Effector memory CD8-positive, alpha-beta T cell (primary cell): Measurements from ENCODE around the gene SLAMF9.

Source experiments
- ATAC-seq: fragments of 150-1000 bp; cut with Tn5 transposase; replicated peaks from 2 replicates; pipeline ENCODE4 v1.10.0; 2021; ENCODE audit warnings: mild to moderate bottlenecking, moderate library complexity
- DNase-seq, 3 experiments: peaks; one replicate each; pipeline ENCODE4 v3.0.0; 2021
- H3K27ac Mint-ChIP-seq, 2 donors: one replicate each; pipeline ENCODE4 v1.8.0; 2022; ENCODE audit warnings: mild to moderate bottlenecking in 2 of 2, mixed read lengths in 2 of 2, moderate library complexity in 2 of 2
- H3K27me3 Mint-ChIP-seq, 2 donors: one replicate each; pipeline ENCODE4 v1.8.0; 2022; ENCODE audit warnings: mixed read lengths in 2 of 2
- H3K36me3 Mint-ChIP-seq: one replicate; pipeline ENCODE4 v1.8.0; 2022; ENCODE audit warnings: mild to moderate bottlenecking, moderate library complexity, mixed read lengths; ENCODE audit not compliant: insufficient read depth
- H3K4me1 Mint-ChIP-seq, 2 donors: one replicate each; pipeline ENCODE4 v1.8.0; 2022; ENCODE audit warnings: low read depth in 2 of 2, mixed read lengths in 2 of 2
- H3K4me3 Mint-ChIP-seq, 2 donors: one replicate each; pipeline ENCODE4 v1.8.0; 2022; ENCODE audit warnings: mild to moderate bottlenecking in 2 of 2, mixed read lengths in 2 of 2, moderate library complexity in 2 of 2
- H3K9me3 Mint-ChIP-seq, 2 donors: one replicate each; pipeline ENCODE4 v1.8.0; 2022; ENCODE audit warnings: mixed read lengths in 2 of 2

The SLAMF9 gene

GRCh38 chr1:159985473-159985872 is 31.4 kb upstream of the SLAMF9 start:
- no peak for ATAC-seq
- no peak overlapping the region for H3K27ac Mint-ChIP-seq
- H3K36me3 Mint-ChIP-seq, result no peaks in the 10 kb centered on the region
- H3K27me3 Mint-ChIP-seq, result peaks cover 58 to 70% of the 10 kb centered on the region in 2 donors
- no peak for DNase-seq
- no peak overlapping the region for H3K4me3 Mint-ChIP-seq
- no peaks in the 10 kb centered on the region for H3K4me1 Mint-ChIP-seq
- H3K9me3 Mint-ChIP-seq, result no peaks in the 10 kb centered on the region

DNA sequence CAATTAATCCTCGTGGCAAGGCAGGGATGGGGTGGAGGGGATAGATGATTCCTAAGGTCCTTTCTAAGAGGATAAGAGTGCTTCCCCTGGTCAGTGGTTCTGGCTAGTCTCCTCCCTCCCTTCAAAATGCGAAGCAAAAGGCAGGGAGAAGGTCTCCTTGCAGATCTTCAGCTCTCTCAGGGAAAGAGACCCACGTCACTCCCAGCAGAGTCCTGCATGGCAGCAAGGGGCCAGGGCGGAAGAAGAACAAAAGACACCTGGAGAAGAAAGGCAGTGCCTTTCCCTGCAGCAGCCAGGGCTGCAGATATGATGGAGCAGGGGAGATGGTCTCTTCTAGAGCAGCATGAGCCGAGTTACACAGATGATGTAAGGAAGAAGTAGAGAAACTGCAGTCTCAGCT is 29.6 kb upstream of the SLAMF9 start:
- DNase-seq (no peak), ATAC-seq (no peak)
- Mint-ChIP-seq H3K4me1 (no peaks in the 10 kb centered on the region), H3K4me3 (no peak overlapping the region), H3K27ac (no peak overlapping the region), H3K9me3 (no peaks in the 10 kb centered on the region), H3K27me3 (peaks cover 61 to 84% of the 10 kb centered on the region in 2 donors), H3K36me3 (no peaks in the 10 kb centered on the region)

DNA sequence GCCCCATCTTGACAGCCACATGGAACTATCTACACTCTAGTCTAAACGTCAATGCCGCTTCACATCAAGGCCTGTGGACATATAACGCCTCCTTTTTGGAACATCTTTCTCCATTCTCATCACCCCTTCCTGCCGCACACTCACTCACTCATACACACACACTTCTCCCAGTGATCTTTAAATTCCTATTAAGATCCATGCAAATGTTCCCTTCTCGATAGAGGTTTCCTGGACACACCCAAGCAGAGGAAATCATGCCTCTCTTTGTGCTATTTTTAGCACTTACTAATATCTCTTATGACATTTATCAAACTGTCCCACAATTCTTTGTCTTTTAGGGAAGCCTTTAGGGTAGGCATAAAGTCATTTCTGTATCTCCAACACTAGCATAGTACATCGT is 28.2 kb upstream of the SLAMF9 start:
- no peaks in the 10 kb centered on the region for H3K9me3 Mint-ChIP-seq
- ATAC-seq, result no peak
- H3K4me3 Mint-ChIP-seq, result no peak overlapping the region
- no peak for DNase-seq
- H3K4me1 Mint-ChIP-seq, result no peaks in the 10 kb centered on the region
- H3K27ac Mint-ChIP-seq, result no peak overlapping the region
- no peaks in the 10 kb centered on the region for H3K36me3 Mint-ChIP-seq
- peaks cover 60 to 80% of the 10 kb centered on the region in 2 donors for H3K27me3 Mint-ChIP-seq

DNA sequence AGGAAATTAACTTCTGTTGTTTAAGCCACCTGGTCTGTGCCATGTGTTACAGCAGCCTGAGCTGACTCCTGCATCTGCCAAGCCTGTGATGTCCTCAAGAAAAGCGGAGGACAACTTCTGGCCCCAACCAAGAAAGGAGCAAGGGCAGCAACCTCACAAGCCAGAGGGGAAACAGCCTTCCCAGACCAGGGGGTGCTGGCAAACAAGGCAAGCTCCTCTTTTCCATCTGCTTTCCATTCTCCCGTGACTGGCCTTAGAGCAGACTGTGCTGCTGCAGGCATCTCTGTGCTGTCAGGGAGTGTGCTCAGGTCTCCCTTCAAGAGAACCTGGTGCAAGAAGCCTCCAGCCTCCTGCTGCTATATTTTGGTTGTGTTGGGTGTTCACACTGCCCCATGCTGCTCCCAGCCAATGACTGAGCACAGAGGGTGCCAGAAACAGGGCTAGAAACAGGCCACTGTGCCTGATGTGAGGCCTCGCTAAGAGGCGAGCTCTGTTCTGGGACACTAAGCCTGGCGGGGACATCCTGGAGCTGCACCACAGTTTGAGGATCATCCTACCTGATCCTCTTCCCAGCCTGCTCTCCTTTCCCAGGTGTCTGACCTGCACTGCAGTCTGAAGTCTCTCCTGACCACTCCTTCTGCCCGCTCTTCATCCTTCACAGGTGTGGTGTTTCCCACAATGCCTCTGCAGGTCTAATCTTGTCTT is 27.5 kb upstream of the SLAMF9 start:
- Mint-ChIP-seq H3K4me3 (no peak overlapping the region), H3K36me3 (no peaks in the 10 kb centered on the region), H3K27ac (no peak overlapping the region), H3K9me3 (no peaks in the 10 kb centered on the region), H3K27me3 (peaks cover 62 to 80% of the 10 kb centered on the region in 2 donors), H3K4me1 (no peaks in the 10 kb centered on the region)
- DNase-seq (no peak), ATAC-seq (no peak)

GRCh38 chr1:159980786-159981185 is 26.7 kb upstream of the SLAMF9 start:
- no peaks in the 10 kb centered on the region for H3K36me3 Mint-ChIP-seq
- H3K4me1 Mint-ChIP-seq, result no peaks in the 10 kb centered on the region
- DNase-seq (no peak), ATAC-seq (no peak)
- H3K4me3 Mint-ChIP-seq, result no peak overlapping the region
- no peaks in the 10 kb centered on the region for H3K9me3 Mint-ChIP-seq
- peaks cover 62 to 74% of the 10 kb centered on the region in 2 donors for H3K27me3 Mint-ChIP-seq
- no peak overlapping the region for H3K27ac Mint-ChIP-seq

DNA sequence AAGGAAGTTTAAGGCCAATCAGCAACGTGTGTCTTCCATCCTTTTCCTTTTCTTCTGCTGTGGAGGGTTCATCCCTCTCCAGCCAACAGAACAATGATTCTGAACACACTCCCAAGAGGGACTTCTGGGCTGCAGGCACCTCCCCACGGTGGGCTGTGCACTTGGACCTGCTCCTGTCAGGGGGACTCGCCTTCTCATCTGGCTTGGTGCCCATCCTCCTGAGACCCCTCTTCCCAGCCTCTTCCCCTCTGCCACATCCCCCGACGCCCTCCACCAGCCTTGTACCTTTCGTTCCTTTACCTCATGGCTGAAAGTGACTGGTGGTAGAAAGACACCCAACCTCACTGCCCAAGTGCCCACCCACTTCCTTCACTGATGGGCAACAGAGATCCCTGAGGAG is 26.0 kb upstream of the SLAMF9 start:
- H3K27ac Mint-ChIP-seq, result no peak overlapping the region
- ATAC-seq (no peak), DNase-seq (no peak)
- H3K4me1 Mint-ChIP-seq, result no peaks in the 10 kb centered on the region
- no peaks in the 10 kb centered on the region for H3K36me3 Mint-ChIP-seq
- no peak overlapping the region for H3K4me3 Mint-ChIP-seq
- H3K9me3 Mint-ChIP-seq, result no peaks in the 10 kb centered on the region
- H3K27me3 Mint-ChIP-seq, result peaks cover 57 to 67% of the 10 kb centered on the region in 2 donors

DNA sequence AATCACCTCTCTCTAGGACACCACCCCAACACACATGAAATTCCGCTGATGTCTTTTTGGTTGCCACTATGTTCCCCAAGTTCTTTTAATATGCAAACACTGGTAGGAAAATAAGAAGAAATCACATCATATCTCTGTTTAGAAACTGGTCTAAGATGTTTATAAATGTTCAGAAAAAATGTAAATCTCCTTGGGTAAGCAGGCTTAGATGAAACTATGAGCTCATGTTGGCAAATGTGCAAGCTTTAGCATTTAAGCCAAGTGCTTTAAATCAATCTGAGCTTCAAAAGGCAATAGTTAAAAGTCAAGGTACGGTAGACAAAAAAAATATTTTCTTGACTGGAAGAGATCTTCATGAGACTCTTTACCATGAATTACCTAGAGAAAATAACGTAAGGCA is 25.2 kb upstream of the SLAMF9 start:
- Mint-ChIP-seq H3K4me1 (no peaks in the 10 kb centered on the region), H3K27ac (no peak overlapping the region), H3K9me3 (no peaks in the 10 kb centered on the region), H3K4me3 (no peak overlapping the region), H3K36me3 (no peaks in the 10 kb centered on the region), H3K27me3 (peaks cover 53 to 64% of the 10 kb centered on the region in 2 donors)
- DNase-seq, result no peak
- ATAC-seq, result no peak

- ATAC-seq (no peak), DNase-seq (no peak)
- Mint-ChIP-seq H3K27ac (no peak overlapping the region), H3K27me3 (peaks cover 43 to 52% of the 10 kb centered on the region in 2 donors), H3K4me1 (no peaks in the 10 kb centered on the region), H3K4me3 (no peak overlapping the region), H3K36me3 (no peaks in the 10 kb centered on the region), H3K9me3 (no peaks in the 10 kb centered on the region)
These were observed 24.0 kb upstream of the SLAMF9 start for GRCh38 chr1:159978107-159978398.

- no peak overlapping the region for H3K27ac Mint-ChIP-seq
- H3K27me3 Mint-ChIP-seq, result peaks cover 40 to 50% of the 10 kb centered on the region in 2 donors
- H3K4me1 Mint-ChIP-seq, result no peaks in the 10 kb centered on the region
- no peak for DNase-seq
- no peak for ATAC-seq
- no peak overlapping the region for H3K4me3 Mint-ChIP-seq
- no peaks in the 10 kb centered on the region for H3K36me3 Mint-ChIP-seq
- H3K9me3 Mint-ChIP-seq, result no peaks in the 10 kb centered on the region
These were observed 23.5 kb upstream of the SLAMF9 start for GRCh38 chr1:159977364-159978106.

GRCh38 chr1:159974350-159974965 is 20.4 kb upstream of the SLAMF9 start:
- no peaks in the 10 kb centered on the region for H3K36me3 Mint-ChIP-seq
- peaks cover 24 to 41% of the 10 kb centered on the region in 2 donors for H3K27me3 Mint-ChIP-seq
- ATAC-seq, result no peak
- H3K4me3 Mint-ChIP-seq, result no peak overlapping the region
- no peak for DNase-seq
- no peaks in the 10 kb centered on the region for H3K9me3 Mint-ChIP-seq
- no peaks in the 10 kb centered on the region for H3K4me1 Mint-ChIP-seq
- H3K27ac Mint-ChIP-seq, result no peak overlapping the region

DNA sequence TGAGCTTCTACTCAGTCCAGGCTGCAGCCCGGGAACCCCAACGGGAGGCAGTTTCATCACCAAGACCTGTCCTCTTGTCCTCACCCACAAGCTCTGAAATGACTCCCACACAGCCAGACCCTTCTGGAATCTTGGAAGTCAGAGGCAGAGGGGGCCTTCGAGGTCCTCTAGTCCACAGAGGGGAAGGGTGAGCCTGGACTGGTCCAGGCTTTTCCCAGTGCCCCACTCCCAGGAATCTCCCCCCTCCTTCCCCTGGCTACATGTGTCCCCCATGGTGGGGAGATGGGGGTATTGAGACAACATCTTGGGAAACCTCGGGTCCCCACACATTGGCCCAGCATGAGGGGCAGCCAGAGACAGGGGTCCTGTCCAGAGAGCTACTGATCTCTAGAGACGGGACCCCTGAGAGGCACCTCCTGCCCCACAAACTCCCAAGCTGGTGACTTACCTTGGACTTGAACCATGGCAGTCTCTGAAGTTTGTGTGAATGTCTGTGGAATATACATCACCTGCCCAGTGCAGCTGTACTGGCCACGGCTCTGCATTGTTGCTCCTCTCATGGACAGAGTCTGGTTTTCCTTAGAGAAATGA is 19.4 kb upstream of the SLAMF9 start:
- DNase-seq (no peak), ATAC-seq (no peak)
- H3K4me3 Mint-ChIP-seq, result no peak overlapping the region
- peaks cover 24 to 47% of the 10 kb centered on the region in 2 donors for H3K27me3 Mint-ChIP-seq
- no peaks in the 10 kb centered on the region for H3K9me3 Mint-ChIP-seq
- no peaks in the 10 kb centered on the region for H3K36me3 Mint-ChIP-seq
- H3K4me1 Mint-ChIP-seq, result no peaks in the 10 kb centered on the region
- H3K27ac Mint-ChIP-seq, result no peak overlapping the region

DNA sequence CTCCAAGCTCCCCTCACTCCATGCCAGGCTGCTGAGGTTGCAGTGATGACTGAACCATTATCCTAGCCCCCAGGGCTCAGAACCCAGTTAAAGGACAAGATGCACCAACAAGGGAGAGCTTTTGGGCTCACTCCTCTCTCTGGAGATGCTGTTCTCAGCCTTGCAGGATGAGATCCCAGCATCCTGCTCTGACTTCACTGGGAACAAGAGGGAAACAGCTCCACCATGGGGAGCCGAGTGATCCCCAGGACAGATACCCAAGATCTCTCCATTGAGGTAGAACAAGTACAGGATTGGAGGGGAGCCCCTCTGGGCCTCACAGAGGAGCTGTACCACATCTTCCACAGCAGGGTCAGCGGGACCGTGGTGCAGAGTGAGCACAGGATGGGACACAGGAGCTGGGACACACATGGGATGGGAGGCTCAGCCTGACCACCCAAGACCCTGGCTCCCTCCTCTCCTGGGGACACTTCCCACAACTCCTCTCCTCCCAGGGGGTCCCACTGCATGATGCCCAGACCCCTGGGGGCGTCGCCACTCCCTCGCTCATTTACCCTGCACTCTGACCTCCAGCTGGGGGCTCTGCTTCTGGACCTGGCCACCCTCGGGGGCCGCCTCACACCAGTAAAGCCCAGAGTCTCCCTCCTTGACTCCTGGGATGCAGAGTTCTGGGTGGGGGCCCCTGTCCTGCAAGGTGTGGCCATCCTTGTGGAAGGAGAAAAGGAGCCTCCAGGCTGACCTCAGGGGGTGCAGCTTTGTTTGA is 18.6 kb upstream of the SLAMF9 start:
- Mint-ChIP-seq H3K27ac (no peak overlapping the region), H3K9me3 (no peaks in the 10 kb centered on the region), H3K36me3 (no peaks in the 10 kb centered on the region), H3K27me3 (peaks cover 29 to 54% of the 10 kb centered on the region in 2 donors), H3K4me3 (no peak overlapping the region), H3K4me1 (no peaks in the 10 kb centered on the region)
- DNase-seq (no peak), ATAC-seq (no peak)

GRCh38 chr1:159970932-159971342 is 16.9 kb upstream of the SLAMF9 start:
- H3K9me3 Mint-ChIP-seq, result no peaks in the 10 kb centered on the region
- H3K4me1 Mint-ChIP-seq, result no peaks in the 10 kb centered on the region
- no peaks in the 10 kb centered on the region for H3K36me3 Mint-ChIP-seq
- ATAC-seq, result no peak
- no peak overlapping the region for H3K4me3 Mint-ChIP-seq
- H3K27me3 Mint-ChIP-seq, result peaks cover 27 to 51% of the 10 kb centered on the region in 2 donors
- DNase-seq, result no peak
- H3K27ac Mint-ChIP-seq, result no peak overlapping the region
